ENCODE results near the gene EFL1.

Gene EFL1

DNA sequence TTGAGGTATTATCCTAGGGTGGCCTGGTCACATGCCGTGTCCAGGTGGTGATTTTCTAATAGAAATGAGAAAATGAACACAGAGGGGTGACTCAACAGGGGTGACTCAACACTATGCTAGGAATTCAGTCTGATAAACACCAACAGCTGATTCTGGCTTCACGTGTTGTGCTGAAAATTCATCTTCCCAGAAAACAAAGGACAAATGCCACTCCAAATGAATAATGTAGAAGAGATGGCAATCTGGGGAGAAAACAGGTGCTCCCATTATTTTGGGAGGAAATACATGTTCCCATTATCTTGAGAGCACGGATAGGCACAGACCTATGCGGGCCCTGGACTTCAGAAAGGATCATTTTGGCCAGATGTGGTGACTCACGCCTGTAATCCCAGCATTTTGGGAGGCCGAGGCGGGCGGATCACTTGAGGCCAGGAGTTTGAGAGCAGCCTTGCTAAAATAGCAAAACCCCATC, 115.5 kb downstream of the EFL1 start:
- no peak for DNase-seq

GRCh38 chr15:82146576-82146975, 116.0 kb downstream of the EFL1 start:
- no peak for DNase-seq

GRCh38 chr15:82143390-82144385, 118.8 kb downstream of the EFL1 start:
- no peak for DNase-seq

DNA sequence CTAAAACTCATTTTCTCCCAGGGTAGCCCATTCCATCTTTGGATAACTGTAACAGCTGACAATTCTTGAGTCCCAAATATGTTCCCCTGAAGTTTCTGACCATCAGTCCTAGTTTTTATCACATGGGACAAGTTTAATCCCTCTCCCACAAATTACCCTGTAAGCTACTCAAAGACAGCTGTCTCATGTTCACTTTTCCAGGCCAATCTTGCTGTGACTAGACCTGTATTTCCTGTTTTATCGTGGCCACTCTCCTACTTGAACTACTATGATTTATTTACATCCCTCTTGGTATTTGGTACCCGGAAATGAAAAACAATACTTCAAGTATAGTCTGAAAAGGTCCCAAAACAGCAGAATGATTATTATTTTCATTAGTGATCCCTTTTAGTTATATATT, 121.6 kb downstream of the EFL1 start:
- no peak for DNase-seq

DNA sequence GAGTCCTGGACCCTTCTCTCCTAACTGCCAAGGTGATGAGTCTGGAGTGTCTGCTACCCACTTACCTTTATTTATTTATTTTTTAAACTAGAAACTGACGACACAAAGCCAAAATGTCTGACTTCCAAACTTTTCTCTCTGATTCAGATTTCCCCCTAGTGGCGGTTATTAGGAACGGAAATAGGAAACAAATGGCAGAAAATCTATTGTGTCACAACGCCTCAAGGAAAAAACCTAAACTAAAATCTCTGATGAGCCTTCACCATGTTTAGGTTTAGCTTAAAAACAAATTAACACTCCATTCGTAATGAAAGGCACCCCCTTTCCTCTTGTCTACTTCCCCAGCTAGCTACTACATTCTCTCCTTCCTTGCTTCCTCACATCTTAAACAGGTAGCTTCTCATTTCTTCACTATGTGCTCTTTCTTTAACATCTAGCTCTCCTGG, 122.7 kb downstream of the EFL1 start:
- no peak for DNase-seq

GRCh38 chr15:82138306-82138705, 124.2 kb downstream of the EFL1 start:
- no peak for DNase-seq

- DNase-seq, result no peak
Measured at GRCh38 chr15:82137261-82137660, 125.3 kb downstream of the EFL1 start.

DNA sequence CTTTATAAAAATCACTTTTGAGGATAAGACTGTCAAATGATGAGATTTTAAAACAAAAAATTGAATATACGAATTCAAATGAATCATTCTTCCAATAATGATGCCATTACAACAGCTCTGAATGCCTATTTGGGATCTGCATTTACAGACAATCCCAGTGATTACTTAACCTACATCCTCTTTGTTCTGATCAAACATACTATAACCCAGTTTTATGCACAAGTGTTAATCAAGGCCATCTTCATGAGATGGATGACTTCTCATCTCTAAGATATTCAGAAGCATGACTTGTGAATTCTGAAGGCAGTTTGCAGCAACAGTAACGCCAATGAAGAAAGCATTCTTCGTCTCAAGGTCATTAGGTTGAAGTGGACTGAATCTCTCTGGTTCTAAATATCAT, 126.4 kb downstream of the EFL1 start:
- no peak for DNase-seq

DNA sequence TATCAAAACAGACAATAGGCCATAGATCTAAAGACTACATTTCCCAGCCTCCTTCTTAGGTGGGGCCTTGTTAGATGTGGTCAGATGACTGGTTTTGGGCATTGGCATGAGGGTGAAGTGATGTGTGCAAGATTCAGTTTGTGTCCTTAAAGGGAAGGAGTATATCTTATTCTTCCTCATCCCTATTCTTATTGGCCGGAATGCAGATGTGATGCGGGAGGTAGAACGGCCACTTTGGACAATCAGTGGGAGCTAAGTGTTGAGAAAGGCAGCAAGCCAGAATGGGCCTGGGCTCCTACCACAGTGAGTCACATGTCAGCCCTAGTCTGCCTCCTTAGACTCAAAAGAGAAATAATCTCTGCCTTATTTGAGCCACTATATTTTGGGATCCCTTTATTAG, 126.9 kb downstream of the EFL1 start:
- no peak for DNase-seq

- no peak for DNase-seq
Measured at GRCh38 chr15:82134461-82134860, 128.1 kb downstream of the EFL1 start.

GRCh38 chr15:82133251-82133650, 129.3 kb downstream of the EFL1 start:
- no peak for DNase-seq

- DNase-seq, result no peak
Measured at GRCh38 chr15:82132742-82133141, 129.8 kb downstream of the EFL1 start.

- DNase-seq, result no peak
Measured at GRCh38 chr15:82132096-82132495, 130.4 kb downstream of the EFL1 start.

- DNase-seq, result no peak
Measured at GRCh38 chr15:82130248-82130647, 132.3 kb downstream of the EFL1 start.

DNA sequence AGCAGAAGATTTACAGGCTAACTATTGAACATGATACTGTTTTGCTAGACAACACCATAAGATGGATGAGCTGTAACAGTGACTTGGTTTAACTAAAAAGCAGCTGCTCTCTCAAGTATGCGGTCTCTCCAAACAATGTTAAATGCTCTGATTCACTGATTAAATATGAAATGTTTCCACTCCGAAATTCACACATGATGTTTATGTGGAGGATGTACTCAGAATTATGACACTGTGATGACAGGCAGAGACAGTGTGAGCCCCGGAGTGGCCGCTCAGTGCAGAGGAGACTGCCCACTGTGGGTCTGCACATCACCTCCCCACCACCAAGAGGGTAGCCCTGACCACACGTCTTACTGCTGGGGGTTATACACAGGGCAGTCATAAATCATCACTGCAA, 132.8 kb downstream of the EFL1 start:
- no peak for DNase-seq

- no peak for DNase-seq
Measured at GRCh38 chr15:82129149-82129692, 133.3 kb downstream of the EFL1 start.

DNA sequence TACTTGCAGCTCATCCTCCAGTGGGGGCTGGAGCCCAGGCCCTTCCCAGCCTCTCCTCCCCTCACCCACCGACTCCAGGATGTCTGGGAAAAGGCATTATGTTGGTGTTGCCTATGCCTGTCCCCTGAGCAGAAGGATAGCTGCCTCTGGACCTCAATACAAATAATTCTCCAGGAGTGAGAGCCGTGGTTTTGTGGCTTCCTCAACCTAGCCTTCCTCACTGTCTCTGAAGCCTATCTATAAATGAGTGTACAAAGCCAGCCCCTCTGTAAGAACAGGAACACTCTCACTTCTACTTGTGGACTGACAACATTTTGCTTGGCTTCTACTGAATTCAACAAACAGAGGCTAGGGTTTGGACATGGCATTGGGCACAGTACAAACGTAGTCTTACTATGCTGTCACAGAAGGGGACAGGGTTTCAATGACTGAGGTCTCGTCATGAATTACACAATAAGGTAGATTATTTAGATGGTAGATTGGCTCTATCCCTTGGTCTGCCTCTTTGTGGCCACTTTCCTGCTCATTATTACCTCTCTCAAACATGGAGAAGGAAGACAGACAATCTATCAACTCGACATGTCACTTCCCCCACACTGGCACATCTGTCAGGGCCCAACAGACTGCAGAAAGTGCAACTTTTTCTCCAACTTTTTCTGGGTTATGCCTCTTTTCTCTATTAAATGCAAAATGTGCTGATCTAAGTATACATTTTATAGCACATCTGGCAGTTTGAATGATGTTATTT, 134.0 kb downstream of the EFL1 start:
- no peak for DNase-seq

DNA sequence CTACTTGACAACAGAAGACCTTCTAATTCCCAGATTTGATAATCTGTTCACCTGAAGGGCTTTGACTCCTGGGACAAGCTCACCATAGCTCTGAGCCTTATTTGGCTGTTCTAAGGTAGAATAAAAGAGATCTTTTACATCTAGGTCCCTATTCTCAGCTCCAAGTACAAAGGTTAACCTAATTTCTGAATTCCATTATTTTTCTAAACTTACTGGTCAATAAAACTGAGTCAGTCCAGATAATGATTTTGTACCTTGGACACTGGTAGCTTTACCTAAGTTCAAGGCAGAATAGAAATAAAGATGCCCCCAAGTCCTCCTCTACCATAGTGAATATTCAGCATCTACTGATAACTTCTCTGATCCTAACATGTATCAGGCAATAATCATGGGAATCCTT, 135.0 kb downstream of the EFL1 start:
- no peak for DNase-seq

- no peak for DNase-seq
Measured at GRCh38 chr15:82126346-82126745, 136.2 kb downstream of the EFL1 start.

- DNase-seq, result no peak
Measured at GRCh38 chr15:82124331-82125263, 137.9 kb downstream of the EFL1 start.

DNA sequence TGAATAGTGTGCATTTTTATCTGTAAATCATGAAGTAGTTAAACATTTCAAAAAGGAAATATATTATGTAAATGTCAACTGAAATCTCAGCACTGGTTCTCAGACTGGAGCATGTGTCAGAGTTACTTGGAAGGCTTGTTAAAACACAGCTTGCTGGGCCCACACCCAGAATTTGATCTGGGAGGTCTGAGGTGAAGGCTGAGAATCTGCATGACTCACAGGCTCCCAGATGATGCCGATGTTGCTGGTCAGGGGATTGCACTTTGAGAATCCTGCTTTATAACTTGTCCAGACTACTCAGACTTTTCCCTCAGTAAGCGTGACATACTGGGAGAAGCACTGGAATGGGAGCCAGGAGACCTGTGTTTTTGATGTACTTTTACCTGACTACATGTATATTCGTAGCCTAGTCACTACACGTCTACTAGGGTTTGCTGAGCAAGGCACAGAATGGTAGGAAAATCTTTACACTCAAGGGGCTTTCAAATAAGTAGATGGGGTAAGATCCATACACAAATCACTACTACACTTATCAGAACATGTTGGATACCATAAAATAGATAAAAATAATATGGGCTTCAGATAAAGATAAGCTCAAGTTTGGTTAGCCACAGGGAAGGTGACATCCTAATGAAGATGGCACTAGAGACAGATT, 139.7 kb downstream of the EFL1 start:
- no peak for DNase-seq

- DNase-seq, result no peak
Measured at GRCh38 chr15:82118040-82118439, 144.5 kb downstream of the EFL1 start.
